ENCODE results near the gene SFXN1.

Gene SFXN1

GRCh38 chr5:175544108-175544511, 65.8 kb downstream of the SFXN1 start:
- no peak for DNase-seq

GRCh38 chr5:175544586-175544985, 66.2 kb downstream of the SFXN1 start:
- DNase-seq: no peak

DNA sequence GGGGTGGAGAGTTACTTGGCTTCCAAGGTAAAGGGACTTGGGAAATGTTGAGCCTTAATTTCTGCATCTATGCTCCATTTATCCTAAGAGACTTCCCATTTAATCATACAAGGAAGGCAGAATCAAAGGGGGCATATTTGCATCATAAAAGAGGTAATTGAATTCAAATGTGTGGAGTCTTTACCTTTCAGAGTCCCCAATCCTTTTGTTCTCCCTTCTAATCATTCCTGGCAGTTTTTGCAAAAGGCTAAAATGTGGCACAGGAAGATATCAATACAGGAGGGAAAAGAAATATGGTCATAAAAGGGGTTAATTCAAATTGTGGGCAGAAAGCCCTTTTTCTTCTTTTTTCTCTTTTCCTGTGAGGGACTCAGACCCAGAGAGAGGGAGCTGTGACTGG, 69.5 kb downstream of the SFXN1 start:
- no peak for DNase-seq

DNA sequence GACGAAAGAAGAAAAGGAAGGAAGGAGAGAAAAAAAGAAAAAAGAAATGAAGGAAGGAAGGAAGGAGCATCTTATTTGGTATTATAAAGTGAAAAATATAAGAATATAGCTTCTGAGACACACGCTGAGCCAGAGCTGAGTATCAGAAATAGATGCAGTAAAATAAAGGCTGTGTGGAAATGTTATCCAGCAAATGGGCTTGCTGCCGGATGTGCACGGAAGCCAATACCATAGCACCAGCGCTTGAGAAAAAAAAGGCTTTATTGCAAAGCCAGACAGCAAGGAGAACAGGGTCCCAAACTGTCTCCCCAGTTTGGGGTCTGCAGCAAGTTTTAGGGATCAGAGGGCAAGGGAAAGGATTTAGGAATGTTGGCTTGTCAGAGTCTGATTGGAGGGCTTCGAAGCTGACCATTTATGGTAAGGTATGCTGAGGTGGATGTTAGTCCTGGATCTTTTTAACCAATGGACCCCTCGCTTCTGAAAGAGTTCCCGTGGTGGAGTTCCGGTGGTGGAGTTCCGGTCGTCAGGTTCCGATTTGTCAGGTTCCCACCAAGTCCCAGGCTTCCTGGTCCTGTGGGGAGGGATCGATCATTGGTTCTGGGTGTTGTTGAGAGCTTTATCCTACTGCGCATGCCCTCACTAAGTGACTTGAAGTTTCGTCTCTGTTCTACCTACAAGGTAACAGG, 70.4 kb downstream of the SFXN1 start:
- no peak for DNase-seq

GRCh38 chr5:175550055-175550805, 71.9 kb downstream of the SFXN1 start:
- no peak for DNase-seq

DNA sequence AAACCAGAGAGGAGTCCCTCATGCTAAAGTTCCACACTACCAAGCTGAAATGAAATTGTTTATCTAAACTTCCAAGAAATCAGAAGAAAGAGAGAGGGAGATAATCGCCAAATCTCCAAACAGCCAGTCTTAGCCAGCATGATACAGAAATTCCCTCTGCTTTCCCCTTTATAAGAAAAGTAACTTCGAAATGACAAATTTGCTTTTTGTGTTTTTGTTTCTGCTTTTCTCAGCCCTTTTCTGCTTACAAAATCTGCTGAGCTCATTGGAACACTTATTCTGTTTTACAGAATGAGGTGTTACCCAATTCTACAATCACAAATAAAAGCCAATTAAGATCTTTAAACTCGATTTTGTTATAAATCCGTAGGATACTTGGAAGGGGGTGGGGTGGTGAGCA, 72.9 kb downstream of the SFXN1 start:
- no peak for DNase-seq

DNA sequence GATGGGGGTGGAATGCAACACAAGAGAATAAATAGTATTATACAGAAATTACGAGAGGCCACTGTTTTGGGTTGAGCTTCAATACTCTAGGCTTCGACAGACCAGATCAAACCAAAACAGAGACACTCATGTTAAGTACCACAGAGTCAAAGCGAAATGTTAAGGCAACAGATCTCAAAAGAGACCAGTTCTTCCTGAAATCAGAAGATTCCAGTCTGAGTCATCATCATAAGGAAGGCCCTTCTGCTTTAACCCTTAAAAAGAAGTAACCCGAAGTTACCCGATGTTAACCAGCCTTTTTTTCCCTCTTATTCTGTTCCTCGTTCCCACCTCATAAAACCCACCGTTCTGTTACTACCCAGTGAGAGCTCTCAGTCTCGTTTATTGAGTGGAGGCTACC, 75.9 kb downstream of the SFXN1 start:
- DNase-seq: no peak

DNA sequence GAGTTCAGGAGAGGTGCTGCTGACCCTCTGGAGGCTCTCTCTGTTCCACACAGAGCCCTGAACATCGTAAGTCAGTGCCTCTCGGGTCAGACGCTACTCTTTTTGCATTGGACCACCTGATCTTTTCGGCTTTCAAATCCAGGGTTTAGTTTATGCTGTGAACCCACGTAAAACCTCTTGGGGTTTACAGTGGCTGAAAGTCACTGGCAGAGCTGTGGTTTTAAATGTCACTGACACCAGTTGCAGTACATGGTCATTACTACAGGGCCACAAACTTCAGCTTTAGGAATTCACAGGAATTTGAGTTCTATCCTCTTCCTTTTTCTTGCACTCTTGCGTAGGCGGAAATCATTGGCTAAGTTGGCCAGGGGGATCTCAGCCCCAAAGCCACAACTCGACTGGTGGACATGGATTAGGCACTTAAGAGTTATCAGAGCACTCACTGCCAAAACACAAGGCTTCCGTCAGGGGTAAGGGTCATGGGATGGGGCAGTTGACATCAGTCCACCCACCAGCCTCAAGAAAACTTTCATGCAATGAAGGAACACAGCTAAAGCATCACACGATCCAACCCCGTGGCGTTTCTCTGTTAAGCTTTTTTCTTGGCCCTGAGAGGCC, 76.9 kb downstream of the SFXN1 start:
- no peak for DNase-seq

DNA sequence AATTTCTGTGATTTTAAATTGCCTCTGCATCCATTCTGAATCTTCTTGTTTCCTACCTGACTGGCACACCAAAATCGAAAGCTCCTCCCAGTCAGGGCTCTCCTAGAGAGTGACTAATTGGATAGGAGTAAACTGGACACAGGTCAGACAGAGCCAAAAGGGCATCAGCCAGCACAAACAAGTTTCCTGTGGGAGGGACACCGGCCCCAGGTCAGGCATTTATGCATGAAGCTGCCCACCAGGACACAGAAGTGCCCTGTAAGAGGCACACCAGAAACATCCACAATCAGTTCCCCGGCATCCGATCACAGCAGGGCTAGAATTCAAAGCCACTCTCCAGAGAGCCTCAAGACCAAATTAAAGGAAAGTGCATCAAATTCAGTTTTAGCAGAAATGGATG, 78.4 kb downstream of the SFXN1 start:
- no peak for DNase-seq

- no peak for DNase-seq
Observed at GRCh38 chr5:175557778-175558177, 79.4 kb downstream of the SFXN1 start.

GRCh38 chr5:175558801-175559480, 80.6 kb downstream of the SFXN1 start:
- no peak for DNase-seq

GRCh38 chr5:175560011-175560410, 81.7 kb downstream of the SFXN1 start:
- DNase-seq: no peak

GRCh38 chr5:175561085-175561484, 82.7 kb downstream of the SFXN1 start:
- DNase-seq: no peak

DNA sequence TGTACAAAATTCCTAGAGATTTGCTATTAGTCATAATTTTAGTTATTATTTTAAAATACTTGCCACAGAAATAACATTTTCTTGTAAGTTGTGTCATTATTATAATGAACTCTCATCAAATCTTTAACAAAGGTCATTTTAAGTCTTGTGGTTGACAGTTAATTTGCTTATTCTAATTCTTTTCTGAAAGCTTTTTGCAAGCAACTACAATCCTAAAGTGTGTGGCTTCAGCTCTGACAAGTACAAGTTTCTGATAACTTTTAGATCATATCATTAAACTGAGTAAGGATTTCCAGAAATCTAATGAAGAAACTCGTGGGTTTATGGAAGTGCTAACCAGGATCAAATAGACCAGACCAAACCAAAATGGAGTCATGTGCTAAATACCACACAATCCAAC, 86.4 kb downstream of the SFXN1 start:
- no peak for DNase-seq

- no peak for DNase-seq
Observed at GRCh38 chr5:175566697-175567096, 88.3 kb downstream of the SFXN1 start.

GRCh38 chr5:175567954-175568353, 89.6 kb downstream of the SFXN1 start:
- no peak for DNase-seq

- DNase-seq: no peak
Observed at GRCh38 chr5:175569701-175570100, 91.3 kb downstream of the SFXN1 start.

DNA sequence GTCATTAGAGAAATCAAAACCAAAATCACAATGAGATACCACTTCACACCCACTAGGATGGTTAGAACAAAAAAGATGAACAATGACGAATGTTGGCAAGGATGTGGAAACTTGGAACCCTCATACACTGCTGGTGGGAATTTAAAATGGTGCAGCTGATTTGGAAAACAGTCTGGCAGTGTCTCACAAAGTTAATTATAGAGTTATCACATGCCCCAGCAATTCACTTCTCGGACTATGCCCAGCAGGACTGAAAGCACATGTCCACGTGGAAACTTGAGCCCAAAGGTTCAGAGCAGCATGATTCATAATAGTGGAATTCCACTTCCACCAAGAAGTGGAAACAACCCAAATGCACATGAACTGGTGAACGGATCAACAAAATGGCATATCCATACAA, 94.5 kb downstream of the SFXN1 start:
- DNase-seq: no peak

- DNase-seq: no peak
Observed at GRCh38 chr5:175573493-175574269, 95.3 kb downstream of the SFXN1 start.

DNA sequence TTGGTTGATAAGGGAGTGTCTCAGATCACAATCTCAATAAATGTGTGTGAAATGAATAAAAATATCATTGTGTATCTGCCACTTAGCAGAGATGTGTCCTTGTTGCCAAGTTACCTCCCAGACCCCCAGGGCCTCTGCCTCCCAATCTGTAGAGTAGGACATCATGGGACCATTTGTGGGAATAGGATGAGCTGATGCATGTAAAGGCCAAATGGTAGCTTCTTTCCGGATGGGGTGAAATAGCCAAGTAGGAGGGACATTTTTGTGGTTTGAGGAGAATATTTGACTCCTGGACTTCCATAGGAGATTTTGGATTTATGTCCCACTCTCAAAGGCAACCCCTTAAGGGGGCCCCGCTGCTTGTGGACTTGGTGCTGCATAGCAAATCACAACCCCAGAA, 96.9 kb downstream of the SFXN1 start:
- no peak for DNase-seq

GRCh38 chr5:175576096-175576495, 97.7 kb downstream of the SFXN1 start:
- DNase-seq: no peak

DNA sequence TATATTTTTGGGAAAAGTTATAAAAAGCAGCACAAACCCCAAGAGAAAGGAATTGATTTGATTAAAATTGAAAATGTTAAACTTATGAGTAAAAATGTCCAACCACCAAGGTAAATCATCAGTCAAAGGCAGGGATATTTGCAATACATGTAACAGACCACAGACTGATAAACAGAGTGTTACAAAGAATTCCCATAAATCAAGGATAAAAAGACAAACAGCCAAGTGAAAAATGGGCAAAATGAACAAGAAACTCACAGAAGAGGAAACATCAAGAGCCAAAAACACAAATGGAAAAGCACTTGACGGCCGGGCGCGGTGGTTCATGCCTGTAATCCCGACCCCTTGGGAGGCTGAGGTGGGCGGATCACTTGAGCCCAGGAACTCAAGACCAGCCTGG, 98.2 kb downstream of the SFXN1 start:
- no peak for DNase-seq
